ENCODE data around the gene DYNLT2. TPM values are rescaled to one million over a fixed set of nuclear protein-coding genes. Genes with fewer than 3 reads are reported as not detected.
A peak's percentile ranks its signal among the peaks of the same experiment; 100 is the strongest.

The DYNLT2 gene
- total and polyA plus RNA-seq, 2 of the 13 experiments (the other 11 are each of a cell fraction or from before 2014, with no cell fraction given): 2.1 to 4.3 TPM

DNA sequence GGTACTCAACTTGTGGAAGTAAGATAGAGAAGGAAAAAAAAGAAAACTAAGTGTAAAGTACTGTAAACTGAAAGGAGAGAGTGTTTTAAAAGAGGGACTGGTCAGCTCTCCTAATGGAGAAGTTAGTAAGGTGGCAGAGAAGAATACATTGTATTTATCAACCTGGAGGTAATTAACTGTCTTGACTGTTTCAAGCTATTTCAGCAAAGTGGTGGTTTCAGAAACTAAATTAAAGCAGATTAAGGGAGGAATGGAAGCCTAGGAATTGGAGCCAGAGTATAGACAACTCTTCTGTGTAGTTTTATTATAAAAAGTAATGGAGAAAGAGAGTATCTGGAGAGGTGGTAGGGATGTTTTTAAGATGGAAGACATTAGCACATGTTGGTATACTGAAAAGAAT lies 24.4 kb downstream of the DYNLT2 start:
- Histone ChIP-seq H3K4me3 (replicated peaks in 1 of 3; ENCODE audit: insufficient read depth in 1 of 3, low read depth in 2 of 3, low read length in 3 of 3) (no peak overlapping the region), H3K27ac (ENCODE audit: extremely low read length, insufficient read depth, low read length) (peak overlapping the region; percentile 9), H3K79me2 (ENCODE audit: insufficient read depth, low read length) (peaks cover 15% of the 10 kb centered on the region), H4K20me1 (ENCODE audit: insufficient read depth, low read length) (peaks cover 14% of the 10 kb centered on the region), H3K9me3 (ENCODE audit: low read length) (no peaks in the 10 kb centered on the region), H3K27me3 (ENCODE audit: control insufficient read depth in 1 of 2, insufficient read depth in 2 of 2, low read length in 2 of 2) (no peaks in the 10 kb centered on the region; a peak in 1 of 5 replicates), H3K4me2 (ENCODE audit: low read depth, low read length) (no peak overlapping the region), H3K9ac (ENCODE audit: insufficient read depth, low read depth, low read length) (no peak overlapping the region), H2AFZ (ENCODE audit: low read length) (no peak overlapping the region), H3K36me3 (replicated peaks in 1 of 2; ENCODE audit: control insufficient read depth in 1 of 2, insufficient read depth in 2 of 2, low read length in 2 of 2) (no peaks in the 10 kb centered on the region), H3K4me1 (ENCODE audit: insufficient read depth, low read length) (peaks cover 30% of the 10 kb centered on the region)
- CTCF ChIA-PET (ENCODE audit: low intra/inter-chr PET ratio, low total read pairs): no interaction called here
- in situ Hi-C loops (cut with HindIII; ENCODE audit: extremely low pct_ligation_motif_present, low pct_unique_long_range_greater_than_20kb) (no loop called here), intact Hi-C loops (cut with micrococcal nuclease; ENCODE audit: unreplicated experiment) (no loop called here)
- TF ChIP-seq CBX2 (IDR thresholded peaks at IDR 0.05; ENCODE audit: low read depth, low read length) (no peak), CBX2 (CRISPR knock-in tag; IDR thresholded peaks at IDR 0.05; ENCODE audit: low read depth) (no peak), ATF1 (CRISPR knock-in tag; IDR thresholded peaks at IDR 0.05) (peak; percentile 29; the same call in 1 of the 2 replicates)
- ATAC-seq (no peak), FAIRE-seq (no peak), DNase-seq (ENCODE audit: low spot score) (no peak)
- POLR2A ChIA-PET: interaction anchor here (3.0 to 4.9 kb wide), 3 partner anchors 25 to 75 kb away, joined by 41 to 92 read pairs (median 41); partner anchors contain the start of genes DYNLT2 and ERMARD
- BruUV-seq (replicated peaks): no TSS peak

DNA sequence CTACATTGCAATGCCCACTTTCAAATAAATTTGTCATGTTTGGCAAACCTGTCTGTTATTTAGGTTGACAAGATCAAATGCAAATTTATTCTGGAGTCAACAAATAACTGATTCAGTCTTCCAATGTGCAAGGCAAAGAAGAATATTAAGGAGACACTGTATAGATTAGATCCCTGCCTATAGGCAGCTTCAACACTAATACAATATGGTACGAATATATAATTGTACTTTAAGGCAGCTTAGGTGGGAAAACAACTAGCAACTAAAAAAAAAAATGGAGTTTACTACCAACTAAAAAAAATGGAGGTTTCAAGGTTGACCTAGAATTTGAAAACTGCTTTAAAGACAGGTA lies 25.3 kb downstream of the DYNLT2 start:
- DNase-seq (ENCODE audit: low spot score) (no peak), FAIRE-seq (no peak), ATAC-seq (no peak)
- Histone ChIP-seq H4K20me1 (ENCODE audit: insufficient read depth, low read length) (peaks cover 23% of the 10 kb centered on the region), H3K27me3 (ENCODE audit: control insufficient read depth in 1 of 2, insufficient read depth in 2 of 2, low read length in 2 of 2) (no peaks in the 10 kb centered on the region; a peak in 1 of 5 replicates), H3K9ac (ENCODE audit: insufficient read depth, low read depth, low read length) (peak overlapping the region; percentile 100; the same call in 1 of the 2 replicates), H3K4me1 (ENCODE audit: insufficient read depth, low read length) (peaks cover 40% of the 10 kb centered on the region), H3K36me3 (replicated peaks in 1 of 2; ENCODE audit: control insufficient read depth in 1 of 2, insufficient read depth in 2 of 2, low read length in 2 of 2) (no peaks in the 10 kb centered on the region), H2AFZ (ENCODE audit: low read length) (no peak overlapping the region), H3K27ac (ENCODE audit: extremely low read length, insufficient read depth, low read length) (peak overlapping the region; percentile 100), H3K4me3 (replicated peaks in 1 of 3; ENCODE audit: insufficient read depth in 1 of 3, low read depth in 2 of 3, low read length in 3 of 3) (peak overlapping the region in 2 of 3 experiments; percentile 75 to 92; a peak in 2 of 6 replicates), H3K4me2 (ENCODE audit: low read depth, low read length) (peak overlapping the region; percentile 94), H3K79me2 (ENCODE audit: insufficient read depth, low read length) (peaks cover 24% of the 10 kb centered on the region), H3K9me3 (ENCODE audit: low read length) (no peaks in the 10 kb centered on the region)
- 92% methylated on average over 1 of the region's 1 CpG for WGBS (ENCODE audit: low lambda C conversion rate)
- intact Hi-C loops (cut with micrococcal nuclease; ENCODE audit: unreplicated experiment): no loop called here
- no TSS peak for BruUV-seq (replicated peaks)
- CTCF ChIA-PET (ENCODE audit: low intra/inter-chr PET ratio, low total read pairs): no interaction called here
- POLR2A ChIA-PET: interaction anchor here (1.1 to 5.7 kb wide), 7 partner anchors 11 to 827 kb away, joined by 5 to 92 read pairs (median 41); partner anchors contain the start of genes C6orf120, DYNLT2, ERMARD and PSMB1
- in situ Hi-C loops (cut with HindIII; ENCODE audit: extremely low pct_ligation_motif_present, low pct_unique_long_range_greater_than_20kb): no loop called here
- TF ChIP-seq ZNF256 (CRISPR knock-in tag; conservative IDR thresholded peaks at IDR 0.05): no peak
- TF ChIP-seq PAWR (CRISPR knock-in tag; IDR thresholded peaks at IDR 0.05; ENCODE audit: borderline replicate concordance): 0 out of 2 replicates have a peak, but pooled peaks have one; percentile 71
- peak; percentile 3; the same call in 1 of the 2 replicates for TF ChIP-seq PITX1 (CRISPR knock-in tag; IDR thresholded peaks at IDR 0.05)
- TF ChIP-seq, protein P1, sequence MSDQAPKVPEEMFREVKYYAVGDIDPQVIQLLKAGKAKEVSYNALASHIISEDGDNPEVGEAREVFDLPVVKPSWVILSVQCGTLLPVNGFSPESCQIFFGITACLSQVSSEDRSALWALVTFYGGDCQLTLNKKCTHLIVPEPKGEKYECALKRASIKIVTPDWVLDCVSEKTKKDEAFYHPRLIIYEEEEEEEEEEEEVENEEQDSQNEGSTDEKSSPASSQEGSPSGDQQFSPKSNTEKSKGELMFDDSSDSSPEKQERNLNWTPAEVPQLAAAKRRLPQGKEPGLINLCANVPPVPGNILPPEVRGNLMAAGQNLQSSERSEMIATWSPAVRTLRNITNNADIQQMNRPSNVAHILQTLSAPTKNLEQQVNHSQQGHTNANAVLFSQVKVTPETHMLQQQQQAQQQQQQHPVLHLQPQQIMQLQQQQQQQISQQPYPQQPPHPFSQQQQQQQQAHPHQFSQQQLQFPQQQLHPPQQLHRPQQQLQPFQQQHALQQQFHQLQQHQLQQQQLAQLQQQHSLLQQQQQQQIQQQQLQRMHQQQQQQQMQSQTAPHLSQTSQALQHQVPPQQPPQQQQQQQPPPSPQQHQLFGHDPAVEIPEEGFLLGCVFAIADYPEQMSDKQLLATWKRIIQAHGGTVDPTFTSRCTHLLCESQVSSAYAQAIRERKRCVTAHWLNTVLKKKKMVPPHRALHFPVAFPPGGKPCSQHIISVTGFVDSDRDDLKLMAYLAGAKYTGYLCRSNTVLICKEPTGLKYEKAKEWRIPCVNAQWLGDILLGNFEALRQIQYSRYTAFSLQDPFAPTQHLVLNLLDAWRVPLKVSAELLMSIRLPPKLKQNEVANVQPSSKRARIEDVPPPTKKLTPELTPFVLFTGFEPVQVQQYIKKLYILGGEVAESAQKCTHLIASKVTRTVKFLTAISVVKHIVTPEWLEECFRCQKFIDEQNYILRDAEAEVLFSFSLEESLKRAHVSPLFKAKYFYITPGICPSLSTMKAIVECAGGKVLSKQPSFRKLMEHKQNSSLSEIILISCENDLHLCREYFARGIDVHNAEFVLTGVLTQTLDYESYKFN (CRISPR knock-in tag; conservative IDR thresholded peaks at IDR 0.05): peak; percentile 21; the same call in 1 of the 2 replicates
- TF ChIP-seq ZNF143 (CRISPR knock-in tag; IDR thresholded peaks at IDR 0.05): no peak
- TF ChIP-seq MEF2D (CRISPR knock-in tag; IDR thresholded peaks at IDR 0.05): 0 out of 2 replicates have a peak, but pooled peaks have one; percentile 9
- no peak for TF ChIP-seq SOX6 (IDR thresholded peaks at IDR 0.05)
- peak; percentile 10; the same call in 1 of the 2 replicates for TF ChIP-seq SOX6 (CRISPR knock-in tag; IDR thresholded peaks at IDR 0.05)
- TF ChIP-seq, protein P2, sequence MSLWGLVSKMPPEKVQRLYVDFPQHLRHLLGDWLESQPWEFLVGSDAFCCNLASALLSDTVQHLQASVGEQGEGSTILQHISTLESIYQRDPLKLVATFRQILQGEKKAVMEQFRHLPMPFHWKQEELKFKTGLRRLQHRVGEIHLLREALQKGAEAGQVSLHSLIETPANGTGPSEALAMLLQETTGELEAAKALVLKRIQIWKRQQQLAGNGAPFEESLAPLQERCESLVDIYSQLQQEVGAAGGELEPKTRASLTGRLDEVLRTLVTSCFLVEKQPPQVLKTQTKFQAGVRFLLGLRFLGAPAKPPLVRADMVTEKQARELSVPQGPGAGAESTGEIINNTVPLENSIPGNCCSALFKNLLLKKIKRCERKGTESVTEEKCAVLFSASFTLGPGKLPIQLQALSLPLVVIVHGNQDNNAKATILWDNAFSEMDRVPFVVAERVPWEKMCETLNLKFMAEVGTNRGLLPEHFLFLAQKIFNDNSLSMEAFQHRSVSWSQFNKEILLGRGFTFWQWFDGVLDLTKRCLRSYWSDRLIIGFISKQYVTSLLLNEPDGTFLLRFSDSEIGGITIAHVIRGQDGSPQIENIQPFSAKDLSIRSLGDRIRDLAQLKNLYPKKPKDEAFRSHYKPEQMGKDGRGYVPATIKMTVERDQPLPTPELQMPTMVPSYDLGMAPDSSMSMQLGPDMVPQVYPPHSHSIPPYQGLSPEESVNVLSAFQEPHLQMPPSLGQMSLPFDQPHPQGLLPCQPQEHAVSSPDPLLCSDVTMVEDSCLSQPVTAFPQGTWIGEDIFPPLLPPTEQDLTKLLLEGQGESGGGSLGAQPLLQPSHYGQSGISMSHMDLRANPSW (CRISPR knock-in tag; IDR thresholded peaks at IDR 0.05; ENCODE audit: borderline replicate concordance): 0 out of 2 replicates have a peak, but pooled peaks have one; percentile 54

Measured in HepG2 (cell line).